ENCODE measurements around the gene EXOC3.

DNA sequence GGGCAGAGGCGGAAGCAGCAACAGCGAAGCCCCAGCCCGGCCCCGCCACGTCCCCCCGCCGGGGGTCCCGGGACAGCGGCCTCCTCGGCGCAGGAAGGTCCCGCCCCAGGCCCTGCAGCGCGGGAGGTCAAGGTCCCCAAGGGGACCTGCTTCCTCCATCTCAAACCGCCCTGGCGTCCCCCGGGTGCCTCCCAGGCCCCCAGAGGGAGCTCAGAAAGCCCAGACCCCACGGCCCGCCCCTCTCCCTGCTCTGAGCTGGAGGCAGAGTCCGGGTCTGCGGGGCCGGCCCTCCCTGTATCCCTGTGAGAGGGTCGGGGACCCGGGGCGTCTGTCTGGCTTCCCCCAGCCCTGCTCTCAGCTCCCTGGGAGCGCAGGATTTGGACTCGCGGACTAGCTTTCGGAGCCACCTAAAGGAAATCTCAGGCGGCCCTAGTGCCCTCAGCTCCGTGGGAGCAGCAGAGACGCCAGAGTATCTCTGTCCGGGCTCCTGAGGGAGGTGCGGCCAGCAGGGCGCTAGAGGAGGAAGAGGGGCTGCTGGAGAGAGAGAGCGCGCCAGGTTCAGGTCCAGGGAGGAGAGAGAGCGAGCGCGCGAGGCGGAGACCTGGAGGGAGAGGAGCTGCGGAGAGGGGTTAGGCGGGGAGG is 30.7 kb downstream of the EXOC3 start:
- no peak for TF ChIP-seq RFX5 (IDR thresholded peaks at IDR 0.05; ENCODE audit: low read depth, low read length)
- no peak for TF ChIP-seq POLR2A (IDR thresholded peaks at IDR 0.05; ENCODE audit: low read depth, low read length)
